ENCODE results near the gene KIF5C.
A peak's percentile ranks its signal among the peaks of the same experiment; 100 is the strongest.

Gene KIF5C

GRCh38 chr2:148994341-148994740 is 119.3 kb downstream of the KIF5C start:
- DNase-seq = peak; percentile 22 to 27

- DNase-seq = no peak
These were observed 121.8 kb downstream of the KIF5C start for GRCh38 chr2:148996805-148997204.

- peak; percentile 32 to 35 for DNase-seq
These were observed 123.3 kb downstream of the KIF5C start for GRCh38 chr2:148998165-148998830.

GRCh38 chr2:148998831-148999200 is 123.8 kb downstream of the KIF5C start:
- no peak for DNase-seq

GRCh38 chr2:148999451-148999921 is 124.5 kb downstream of the KIF5C start:
- peak in 1 of 2 experiments; percentile 5 for DNase-seq

- no peak for DNase-seq
These were observed 125.3 kb downstream of the KIF5C start for GRCh38 chr2:149000158-149000938.

- no peak for DNase-seq
These were observed 126.5 kb downstream of the KIF5C start for GRCh38 chr2:149001496-149001895.

GRCh38 chr2:149002378-149002890 is 127.4 kb downstream of the KIF5C start:
- no peak for DNase-seq

- DNase-seq = no peak
These were observed 128.1 kb downstream of the KIF5C start for GRCh38 chr2:149002891-149003740.

- DNase-seq = no peak
These were observed 129.8 kb downstream of the KIF5C start for GRCh38 chr2:149004836-149005235.

GRCh38 chr2:149005471-149006077 is 130.5 kb downstream of the KIF5C start:
- DNase-seq = no peak

- DNase-seq = no peak
These were observed 132.0 kb downstream of the KIF5C start for GRCh38 chr2:149006883-149007543.

- DNase-seq = no peak
These were observed 133.4 kb downstream of the KIF5C start for GRCh38 chr2:149008381-149008780.

- DNase-seq = no peak
These were observed 134.8 kb downstream of the KIF5C start for GRCh38 chr2:149009576-149010461.

GRCh38 chr2:149012545-149012944 is 137.5 kb downstream of the KIF5C start:
- DNase-seq = no peak

- DNase-seq = no peak
These were observed 140.5 kb downstream of the KIF5C start for GRCh38 chr2:149015501-149015900.

GRCh38 chr2:149015926-149016563 is 141.0 kb downstream of the KIF5C start:
- no peak for DNase-seq

GRCh38 chr2:149017116-149017985 is 142.3 kb downstream of the KIF5C start:
- peak; percentile 41 to 51 for DNase-seq

GRCh38 chr2:149018981-149019380 is 144.0 kb downstream of the KIF5C start:
- DNase-seq = no peak

Data from SHP77 (cell line).